ENCODE measurements around the gene FAM131A.

Gene FAM131A

DNA sequence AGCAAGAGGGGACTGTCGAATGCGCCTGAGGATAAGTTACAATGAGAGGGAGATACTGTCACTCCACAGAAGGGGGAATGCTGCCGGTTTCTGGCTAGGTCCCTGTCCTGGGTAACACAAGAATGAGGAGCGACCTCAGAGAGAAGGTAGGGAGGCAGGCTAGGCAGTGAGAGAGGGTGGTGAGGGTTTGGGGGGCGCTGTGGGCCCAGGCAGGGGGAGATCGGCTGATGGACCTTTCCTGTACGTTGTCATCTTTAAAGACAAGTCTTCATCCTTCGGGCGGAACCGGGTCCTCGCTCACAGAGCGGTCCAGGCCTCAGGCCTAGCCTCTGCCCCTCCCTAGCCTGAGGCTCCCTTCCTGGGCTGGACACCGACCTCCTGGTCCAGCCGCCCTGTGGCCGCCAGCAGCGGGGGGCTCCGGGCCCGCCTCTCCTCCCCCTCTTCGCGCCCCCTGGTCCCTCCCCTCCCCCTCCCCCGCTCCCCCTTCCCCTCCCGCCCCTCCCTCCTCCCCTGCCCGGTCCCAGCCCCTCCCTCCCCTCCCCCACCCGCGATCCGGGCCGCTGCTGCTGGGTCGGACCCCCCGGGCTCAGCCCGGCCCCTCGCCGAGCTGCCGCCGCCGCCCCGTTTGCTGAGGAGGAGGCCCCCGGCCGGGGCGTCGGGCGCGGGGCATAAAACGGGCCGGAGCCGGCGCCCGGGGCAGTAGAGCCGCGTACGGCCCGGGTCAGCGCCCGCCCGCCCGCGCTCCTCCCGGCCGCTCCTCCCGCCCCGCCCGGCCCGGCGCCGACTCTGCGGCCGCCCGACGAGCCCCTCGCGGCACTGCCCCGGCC, 42.2 kb downstream of the FAM131A start, which contains the start of gene CHRD:
CHRD (plus strand) TSS at position 697 of the 827 bp plus-strand sequence. CDS start 265 bp downstream, outside the sequence.
- no peak for DNase-seq

DNA sequence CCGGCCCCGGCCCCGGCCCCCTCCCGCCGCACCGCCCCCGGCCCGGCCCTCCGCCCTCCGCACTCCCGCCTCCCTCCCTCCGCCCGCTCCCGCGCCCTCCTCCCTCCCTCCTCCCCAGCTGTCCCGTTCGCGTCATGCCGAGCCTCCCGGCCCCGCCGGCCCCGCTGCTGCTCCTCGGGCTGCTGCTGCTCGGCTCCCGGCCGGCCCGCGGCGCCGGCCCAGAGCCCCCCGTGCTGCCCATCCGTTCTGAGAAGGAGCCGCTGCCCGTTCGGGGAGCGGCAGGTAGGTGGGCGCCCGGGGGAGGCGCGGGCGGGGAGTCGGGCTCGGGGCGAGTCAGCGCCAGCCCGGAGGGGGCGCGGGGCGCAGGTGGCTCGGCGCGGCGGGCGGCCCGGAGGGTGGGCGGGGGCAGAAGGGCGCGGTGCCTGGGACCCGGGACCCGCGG, 42.8 kb downstream of the FAM131A start:
- peak; percentile 34 for DNase-seq

DNA sequence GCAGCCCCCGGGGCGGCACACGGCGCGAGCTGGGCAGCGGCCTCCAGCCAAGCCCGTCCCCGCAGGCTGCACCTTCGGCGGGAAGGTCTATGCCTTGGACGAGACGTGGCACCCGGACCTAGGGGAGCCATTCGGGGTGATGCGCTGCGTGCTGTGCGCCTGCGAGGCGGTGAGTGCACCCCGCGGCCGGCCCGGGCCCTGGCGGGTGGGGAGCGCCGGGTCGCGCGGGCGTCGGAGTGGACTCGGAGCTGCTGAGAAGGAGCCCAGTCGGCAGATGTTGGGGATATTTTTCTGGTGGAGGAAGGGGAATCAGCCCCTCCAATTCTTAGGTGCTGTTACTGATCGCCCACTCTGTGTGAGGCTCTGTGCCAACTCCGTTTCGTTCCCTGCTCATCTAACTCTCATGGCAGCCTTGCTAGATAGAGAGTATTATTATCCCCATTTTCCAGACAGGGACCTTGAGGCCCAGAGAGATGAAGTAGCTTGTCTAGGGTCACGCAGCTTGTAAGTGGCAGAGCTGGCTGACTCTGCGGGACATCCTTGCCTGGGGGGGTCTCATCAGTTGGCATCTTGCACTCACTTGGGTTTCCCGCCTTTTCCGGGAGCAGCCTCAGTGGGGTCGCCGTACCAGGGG, 43.3 kb downstream of the FAM131A start:
- DNase-seq = no peak

DNA sequence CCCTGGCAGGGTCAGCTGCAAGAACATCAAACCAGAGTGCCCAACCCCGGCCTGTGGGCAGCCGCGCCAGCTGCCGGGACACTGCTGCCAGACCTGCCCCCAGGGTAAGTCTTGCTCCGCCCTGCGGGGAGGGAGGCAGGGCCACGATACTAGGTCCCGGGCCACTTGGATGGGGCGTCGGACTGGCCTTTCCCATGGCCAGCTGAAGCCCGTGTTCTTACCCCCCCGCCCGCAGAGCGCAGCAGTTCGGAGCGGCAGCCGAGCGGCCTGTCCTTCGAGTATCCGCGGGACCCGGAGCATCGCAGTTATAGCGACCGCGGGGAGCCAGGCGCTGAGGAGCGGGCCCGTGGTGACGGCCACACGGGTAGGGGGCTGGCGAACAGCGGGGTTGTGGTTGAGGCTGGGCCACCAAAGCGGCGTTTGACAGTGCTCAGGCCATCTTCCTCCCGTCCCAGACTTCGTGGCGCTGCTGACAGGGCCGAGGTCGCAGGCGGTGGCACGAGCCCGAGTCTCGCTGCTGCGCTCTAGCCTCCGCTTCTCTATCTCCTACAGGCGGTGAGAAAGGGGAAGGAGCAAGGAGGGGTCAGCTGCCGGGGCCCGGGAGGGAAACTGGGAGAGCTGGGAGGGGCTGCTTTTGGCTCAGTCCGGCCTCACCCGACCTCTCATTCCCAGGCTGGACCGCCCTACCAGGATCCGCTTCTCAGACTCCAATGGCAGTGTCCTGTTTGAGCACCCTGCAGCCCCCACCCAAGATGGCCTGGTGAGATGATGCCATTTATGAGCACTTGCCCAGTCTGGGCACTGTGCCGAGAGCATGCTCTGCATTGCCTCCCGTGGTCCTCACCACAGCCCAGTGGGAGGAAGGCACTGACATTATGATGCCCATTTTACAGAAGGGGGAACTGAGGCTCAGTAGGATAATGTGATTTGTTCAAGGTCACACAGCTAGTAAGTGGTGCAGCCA, 44.1 kb downstream of the FAM131A start:
- DNase-seq = peak; percentile 63

DNA sequence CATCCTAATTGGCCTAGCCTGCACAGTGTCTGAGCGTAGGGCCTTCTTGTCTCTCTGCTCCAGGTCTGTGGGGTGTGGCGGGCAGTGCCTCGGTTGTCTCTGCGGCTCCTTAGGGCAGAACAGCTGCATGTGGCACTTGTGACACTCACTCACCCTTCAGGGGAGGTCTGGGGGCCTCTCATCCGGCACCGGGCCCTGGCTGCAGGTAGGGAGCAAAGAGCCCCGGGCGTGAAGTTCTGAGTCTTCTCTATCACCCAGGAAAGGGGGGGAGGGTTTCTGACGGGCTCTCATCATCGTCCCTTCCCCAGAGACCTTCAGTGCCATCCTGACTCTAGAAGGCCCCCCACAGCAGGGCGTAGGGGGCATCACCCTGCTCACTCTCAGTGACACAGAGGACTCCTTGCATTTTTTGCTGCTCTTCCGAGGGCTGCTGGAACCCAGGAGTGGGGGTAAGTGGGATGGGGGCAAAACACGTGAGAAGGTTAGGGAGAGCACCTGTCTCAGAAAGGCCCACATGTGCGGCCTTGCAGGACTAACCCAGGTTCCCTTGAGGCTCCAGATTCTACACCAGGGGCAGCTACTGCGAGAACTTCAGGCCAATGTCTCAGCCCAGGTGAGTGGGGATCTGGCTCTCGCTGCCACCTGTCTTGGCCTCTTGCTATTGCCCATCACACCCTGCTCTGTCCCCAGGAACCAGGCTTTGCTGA, 45.1 kb downstream of the FAM131A start:
- DNase-seq = no peak

DNA sequence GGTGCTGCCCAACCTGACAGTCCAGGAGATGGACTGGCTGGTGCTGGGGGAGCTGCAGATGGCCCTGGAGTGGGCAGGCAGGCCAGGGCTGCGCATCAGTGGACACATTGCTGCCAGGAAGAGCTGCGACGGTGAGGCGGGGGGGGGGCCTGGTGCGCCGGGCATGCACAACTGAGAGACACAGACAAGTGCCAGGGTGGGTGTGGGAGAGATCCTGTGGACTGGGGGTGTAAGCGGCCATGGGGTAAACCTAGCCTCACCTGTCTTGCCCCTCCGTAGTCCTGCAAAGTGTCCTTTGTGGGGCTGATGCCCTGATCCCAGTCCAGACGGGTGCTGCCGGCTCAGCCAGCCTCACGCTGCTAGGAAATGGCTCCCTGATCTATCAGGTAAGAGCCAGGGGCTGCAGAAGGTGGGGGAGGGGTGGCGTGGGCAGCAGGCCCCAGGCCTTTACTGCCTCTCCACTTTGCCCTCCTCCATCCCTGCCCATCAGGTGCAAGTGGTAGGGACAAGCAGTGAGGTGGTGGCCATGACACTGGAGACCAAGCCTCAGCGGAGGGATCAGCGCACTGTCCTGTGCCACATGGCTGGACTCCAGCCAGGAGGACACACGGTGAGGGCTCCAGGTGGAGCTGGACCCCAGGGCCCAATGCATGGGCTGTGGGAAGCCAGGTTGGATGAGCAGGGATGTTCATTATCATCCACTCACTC, 45.8 kb downstream of the FAM131A start:
- no peak for DNase-seq

DNA sequence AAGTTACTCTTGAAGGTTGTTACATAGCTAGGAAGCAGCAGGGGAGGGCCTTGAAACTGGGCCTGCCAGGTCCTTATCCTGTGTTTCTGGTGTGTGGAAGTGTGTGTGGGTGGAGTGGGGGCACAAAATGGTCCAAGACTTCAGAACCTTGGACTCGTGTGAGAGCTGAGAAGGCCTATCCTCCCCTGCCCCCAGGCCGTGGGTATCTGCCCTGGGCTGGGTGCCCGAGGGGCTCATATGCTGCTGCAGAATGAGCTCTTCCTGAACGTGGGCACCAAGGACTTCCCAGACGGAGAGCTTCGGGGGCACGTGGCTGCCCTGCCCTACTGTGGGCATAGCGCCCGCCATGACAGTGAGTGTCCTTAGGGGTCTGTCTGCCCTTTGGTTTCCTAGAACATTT, 46.9 kb downstream of the FAM131A start:
- DNase-seq = no peak

DNA sequence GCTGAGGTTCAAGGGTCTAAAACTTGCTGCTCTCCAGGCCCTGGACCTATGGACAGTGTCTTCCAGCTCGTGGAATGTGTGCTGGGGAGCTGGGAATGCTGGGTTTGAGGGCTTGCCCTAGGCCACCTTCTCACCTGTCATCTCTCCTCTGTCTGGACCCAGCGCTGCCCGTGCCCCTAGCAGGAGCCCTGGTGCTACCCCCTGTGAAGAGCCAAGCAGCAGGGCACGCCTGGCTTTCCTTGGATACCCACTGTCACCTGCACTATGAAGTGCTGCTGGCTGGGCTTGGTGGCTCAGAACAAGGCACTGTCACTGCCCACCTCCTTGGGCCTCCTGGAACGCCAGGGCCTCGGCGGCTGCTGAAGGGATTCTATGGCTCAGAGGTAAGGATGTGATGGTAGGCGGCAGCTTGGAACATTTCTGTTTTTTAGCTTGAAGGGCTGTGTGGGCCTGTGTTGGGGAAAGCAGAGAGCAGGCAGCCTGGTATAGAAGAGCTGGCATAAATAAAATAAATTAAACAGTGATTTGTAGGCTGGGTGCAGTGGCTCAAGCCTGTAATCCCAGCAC, 47.5 kb downstream of the FAM131A start:
- DNase-seq = no peak

DNA sequence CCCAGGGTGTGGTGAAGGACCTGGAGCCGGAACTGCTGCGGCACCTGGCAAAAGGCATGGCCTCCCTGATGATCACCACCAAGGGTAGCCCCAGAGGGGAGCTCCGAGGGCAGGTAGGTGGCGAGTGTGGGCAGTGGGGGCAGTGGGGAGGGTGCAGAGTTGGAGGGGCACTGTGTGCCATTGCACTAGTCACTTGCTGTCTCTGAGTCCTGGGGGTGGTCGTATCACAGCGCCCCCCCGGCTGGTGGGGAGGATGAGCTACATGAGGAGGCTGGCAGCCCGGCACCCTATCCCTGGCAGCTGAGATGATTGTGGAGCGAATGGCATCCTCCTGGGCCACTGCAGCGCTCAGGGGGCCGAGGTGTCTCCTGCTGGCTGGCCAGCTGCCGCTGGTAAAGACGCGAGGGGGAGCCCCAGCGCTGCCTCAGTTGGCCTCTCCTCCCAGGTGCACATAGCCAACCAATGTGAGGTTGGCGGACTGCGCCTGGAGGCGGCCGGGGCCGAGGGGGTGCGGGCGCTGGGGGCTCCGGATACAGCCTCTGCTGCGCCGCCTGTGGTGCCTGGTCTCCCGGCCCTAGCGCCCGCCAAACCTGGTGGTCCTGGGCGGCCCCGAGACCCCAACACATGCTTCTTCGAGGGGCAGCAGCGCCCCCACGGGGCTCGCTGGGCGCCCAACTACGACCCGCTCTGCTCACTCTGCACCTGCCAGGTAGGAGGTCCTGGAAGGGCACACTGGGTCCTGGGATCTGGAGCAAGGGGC, 48.8 kb downstream of the FAM131A start:
- DNase-seq = no peak

DNA sequence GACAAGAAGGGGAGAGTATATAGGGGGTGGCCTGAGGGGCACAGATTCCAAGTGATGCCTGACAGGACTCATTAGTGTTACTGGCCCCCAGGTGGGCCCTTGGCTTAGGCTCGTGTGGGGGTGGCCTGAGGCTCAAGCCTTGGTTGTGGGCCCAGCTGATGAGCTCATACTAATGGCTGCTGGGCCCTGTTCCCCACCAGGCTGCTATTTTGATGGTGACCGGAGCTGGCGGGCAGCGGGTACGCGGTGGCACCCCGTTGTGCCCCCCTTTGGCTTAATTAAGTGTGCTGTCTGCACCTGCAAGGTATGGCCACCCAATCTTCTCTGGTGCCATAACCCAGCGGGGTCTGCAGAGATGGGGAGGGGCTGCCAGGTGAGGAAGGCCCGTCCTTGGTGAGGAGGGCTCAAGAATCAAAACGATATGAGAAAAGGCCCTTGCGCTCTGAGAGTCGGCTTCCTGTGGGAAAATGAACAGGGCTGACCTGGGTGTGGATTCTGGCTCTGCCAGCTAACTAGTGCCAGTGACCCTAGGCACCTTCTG, 49.8 kb downstream of the FAM131A start:
- DNase-seq = no peak

DNA sequence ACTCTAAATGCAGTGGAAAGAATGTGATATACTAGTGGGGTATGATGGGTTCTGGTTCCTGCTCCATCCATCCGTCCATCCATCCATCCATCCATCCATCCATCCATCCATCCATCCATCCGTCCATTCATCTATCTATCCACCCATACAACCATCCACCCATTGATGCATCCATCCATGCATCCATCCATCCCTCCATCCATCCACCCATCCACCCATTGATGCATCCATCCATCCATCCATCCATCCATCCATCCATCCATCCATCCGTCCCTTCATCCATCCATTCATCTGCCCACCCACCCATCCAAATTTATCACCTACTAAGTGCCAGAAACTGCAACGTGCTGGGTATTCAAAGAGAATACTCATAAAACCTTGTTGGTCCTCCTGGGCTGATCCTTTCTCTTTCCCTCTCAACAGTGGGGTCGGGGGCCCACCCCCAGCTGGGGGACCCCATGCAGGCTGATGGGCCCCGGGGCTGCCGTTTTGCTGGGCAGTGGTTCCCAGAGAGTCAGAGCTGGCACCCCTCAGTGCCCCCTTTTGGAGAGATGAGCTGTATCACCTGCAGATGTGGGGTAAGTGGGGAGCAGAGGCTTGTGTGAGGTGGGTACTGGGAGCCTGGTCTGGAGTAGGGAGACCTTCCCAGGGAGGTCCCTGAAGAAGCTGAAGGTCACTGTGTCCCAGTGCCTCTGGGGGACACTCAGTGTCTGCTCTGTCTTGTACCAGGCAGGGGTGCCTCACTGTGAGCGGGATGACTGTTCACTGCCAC, 51.0 kb downstream of the FAM131A start:
- DNase-seq = no peak

DNA sequence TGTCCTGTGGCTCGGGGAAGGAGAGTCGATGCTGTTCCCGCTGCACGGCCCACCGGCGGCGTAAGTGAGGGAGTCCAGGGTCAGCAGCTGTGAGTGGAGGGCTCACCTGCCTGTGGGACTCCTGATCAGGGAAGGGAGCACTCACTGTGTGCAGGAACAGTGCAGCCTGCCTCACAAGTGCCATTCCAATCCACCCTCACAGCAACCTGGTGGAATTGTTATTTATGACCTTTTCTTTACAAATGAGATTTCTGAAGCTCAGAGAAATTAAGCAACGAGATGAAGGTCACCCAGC, 51.5 kb downstream of the FAM131A start:
- no peak for DNase-seq

DNA sequence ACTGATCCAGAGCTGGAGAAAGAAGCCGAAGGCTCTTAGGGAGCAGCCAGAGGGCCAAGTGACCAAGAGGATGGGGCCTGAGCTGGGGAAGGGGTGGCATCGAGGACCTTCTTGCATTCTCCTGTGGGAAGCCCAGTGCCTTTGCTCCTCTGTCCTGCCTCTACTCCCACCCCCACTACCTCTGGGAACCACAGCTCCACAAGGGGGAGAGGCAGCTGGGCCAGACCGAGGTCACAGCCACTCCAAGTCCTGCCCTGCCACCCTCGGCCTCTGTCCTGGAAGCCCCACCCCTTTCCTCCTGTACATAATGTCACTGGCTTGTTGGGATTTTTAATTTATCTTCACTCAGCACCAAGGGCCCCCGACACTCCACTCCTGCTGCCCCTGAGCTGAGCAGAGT, 52.0 kb downstream of the FAM131A start:
- no peak for DNase-seq

DNA sequence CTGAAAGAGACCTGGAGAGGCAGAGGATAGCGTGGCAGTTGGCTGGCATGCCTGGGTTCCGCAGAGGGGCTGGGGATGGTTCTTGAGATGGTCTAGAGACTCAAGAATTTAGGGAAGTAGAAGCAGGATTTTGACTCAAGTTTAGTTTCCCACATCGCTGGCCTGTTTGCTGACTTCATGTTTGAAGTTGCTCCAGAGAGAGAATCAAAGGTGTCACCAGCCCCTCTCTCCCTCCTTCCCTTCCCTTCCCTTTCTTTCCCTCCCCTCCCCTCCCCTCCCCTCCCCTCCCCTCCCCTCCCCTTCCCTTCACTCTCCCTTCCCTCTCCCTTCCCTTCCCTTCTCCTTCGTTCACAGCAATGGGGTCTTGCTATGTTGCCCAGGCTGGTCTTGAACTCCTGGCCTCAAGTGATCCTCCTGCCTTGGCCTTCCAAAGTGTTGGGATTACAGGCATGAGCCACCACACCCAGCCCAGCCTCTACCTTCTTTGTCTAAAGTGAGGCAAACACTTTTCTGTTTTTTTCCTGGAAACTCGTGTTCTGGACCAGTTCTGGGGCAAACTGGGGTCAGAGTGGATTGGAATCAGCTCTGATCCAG, 52.6 kb downstream of the FAM131A start:
- DNase-seq = no peak

DNA sequence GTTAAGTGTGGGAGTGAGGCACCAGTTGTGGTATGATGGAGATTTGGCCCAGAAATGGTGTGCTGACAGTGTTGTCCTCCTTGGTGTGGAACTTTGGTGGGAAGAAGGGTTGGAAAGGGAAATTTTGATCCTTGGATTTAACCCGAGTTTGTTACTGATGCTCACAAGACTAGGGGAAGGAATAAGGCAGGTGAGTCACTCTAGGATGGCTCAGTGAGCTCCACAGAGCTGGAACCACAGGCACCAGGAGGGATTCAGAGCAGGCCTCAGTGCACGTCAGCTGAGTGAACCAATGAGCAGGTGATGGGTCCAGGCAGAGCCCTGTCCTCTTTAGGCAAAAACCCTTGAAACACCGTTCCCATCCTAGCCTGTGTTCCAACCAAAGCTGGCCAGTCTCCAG, 53.9 kb downstream of the FAM131A start:
- DNase-seq = no peak

DNA sequence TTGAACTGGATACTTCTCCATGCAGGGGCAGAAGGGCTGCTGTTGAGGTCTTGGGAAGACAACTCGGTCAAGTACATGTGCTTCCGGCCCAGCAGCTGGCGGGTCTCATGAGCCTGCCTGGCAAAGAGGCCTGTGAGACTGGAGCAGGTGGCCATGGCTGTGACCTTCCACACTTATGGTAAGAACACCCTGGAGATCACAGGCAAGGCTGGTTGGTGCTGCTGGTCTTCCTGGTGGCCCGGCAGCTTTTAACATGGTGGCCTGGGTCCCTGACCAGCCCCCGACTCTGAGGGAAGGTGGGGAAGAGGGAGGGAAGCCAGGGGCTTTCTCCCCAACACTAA, 57.9 kb downstream of the FAM131A start:
- no peak for DNase-seq

Data from hematopoietic multipotent progenitor cell treated with erythropoietin and hydrocortisone succinate and interleukin-3 and kit ligand, for 4 days (in vitro differentiated cells).